Gastrocnemius medialis (tissue), 4 donors: ENCODE measurements around the gene SMG7.

Experiments
- CTCF ChIP-seq, 5 experiments: fragments of 450-650 bp in 3 of 5; fragments of 200-600 bp in 2 of 5; sonication (generic) in 2 of 5; IDR thresholded peaks in 4 of 5; conservative IDR thresholded peaks in 1 of 5; 1 replicate in 4 of 5; 2 replicates in 1 of 5; pipeline ENCODE4 v1.5.1; 2016 to 2019; ENCODE audit warnings: antibody characterized with exemption in 5 of 5, mild to moderate bottlenecking in 3 of 5, moderate library complexity in 3 of 5
- POLR2A ChIP-seq, 2 donors: fragments of 450-650 bp; IDR thresholded peaks; one replicate each; pipeline ENCODE4 v1.6.1; 2017; ENCODE audit warnings: antibody characterized with exemption in 2 of 2, mild to moderate bottlenecking in 2 of 2, moderate library complexity in 2 of 2

DNA sequence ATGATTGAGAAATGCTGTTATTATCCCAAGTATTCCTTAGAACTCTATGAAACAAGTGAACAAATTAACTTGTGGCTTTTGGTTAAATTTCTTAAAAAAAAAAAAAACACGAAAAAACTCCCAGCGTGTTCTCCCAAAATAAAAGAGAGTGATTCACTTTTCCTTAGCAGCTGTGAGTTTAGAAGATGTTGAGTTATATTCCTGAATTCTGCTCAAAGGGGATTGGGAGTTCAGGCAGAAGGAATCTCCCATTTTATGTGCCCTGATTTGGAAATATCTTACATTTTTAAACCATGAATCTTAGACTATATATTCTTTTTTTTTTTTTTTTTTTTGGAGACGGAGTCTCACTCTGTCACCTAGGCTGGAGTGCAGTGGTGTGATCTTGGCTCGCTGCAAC lies 34.3 kb downstream of the SMG7 start:
- TF ChIP-seq POLR2A (IDR thresholded peaks at IDR 0.05): no peak
- no peak for TF ChIP-seq CTCF (IDR thresholded peaks at IDR 0.05 in 4 of 5, conservative IDR thresholded peaks at IDR 0.05 in 1 of 5)
